Measurements from ENCODE around the gene QSER1. TPM values are rescaled to one million over a fixed set of nuclear protein-coding genes. Genes with fewer than 3 reads are reported as not detected.
"Not testable (repeated sequence)": the region's sequence is repeated elsewhere in the genome, so short reads cannot be mapped to it uniquely, and the experiment has no call there.

QSER1 gene
- total RNA-seq, 2 donors from 2014 or later: 18.6 to 22.8 TPM

DNA sequence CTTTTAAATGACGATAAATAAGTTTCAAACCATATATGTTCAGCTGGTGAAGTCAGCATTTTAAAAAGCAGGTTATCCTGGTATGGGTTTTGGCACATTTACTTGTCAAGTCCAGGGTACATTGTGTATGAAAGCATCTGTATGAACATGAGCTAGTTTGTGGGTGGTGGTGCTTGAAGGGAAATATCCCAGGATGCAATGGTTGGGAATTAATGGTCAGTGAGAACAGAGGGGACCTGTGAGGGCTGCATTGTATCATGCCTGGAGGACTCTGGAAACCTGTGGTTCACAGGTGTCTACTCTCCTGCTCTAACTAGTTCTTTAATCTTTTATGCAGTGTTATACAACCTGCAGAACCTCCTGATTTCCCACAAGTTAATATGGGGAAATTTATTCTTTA lies 128.9 kb downstream of the QSER1 start:
- intact Hi-C loops (cut with DNase I, micrococcal nuclease): no loop called here
- no peak for ATAC-seq

DNA sequence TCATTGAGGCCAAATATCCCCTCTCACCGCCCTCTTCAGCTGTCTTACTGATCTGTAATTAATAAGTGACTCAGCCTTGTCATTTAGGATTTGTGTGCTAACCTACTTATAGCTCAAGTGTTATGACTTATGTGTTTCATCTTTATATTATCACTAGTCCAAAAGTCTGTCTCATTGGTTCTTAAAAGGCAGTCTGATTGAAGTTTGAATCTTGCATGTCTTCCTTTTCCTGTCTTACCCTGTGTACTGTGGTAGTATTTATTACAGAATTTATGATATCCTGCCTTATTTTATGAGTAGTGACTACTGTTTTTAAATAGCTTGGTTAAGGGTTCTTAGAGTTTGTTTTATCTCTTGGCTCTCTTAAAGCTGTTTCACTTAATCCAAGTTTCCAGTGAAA lies 129.3 kb downstream of the QSER1 start:
- intact Hi-C loops (cut with DNase I, micrococcal nuclease): no loop called here
- no peak for DNase-seq

More for the DNA sequence above, 128.9 kb downstream of the QSER1 start:
- no peak for DNase-seq

DNA sequence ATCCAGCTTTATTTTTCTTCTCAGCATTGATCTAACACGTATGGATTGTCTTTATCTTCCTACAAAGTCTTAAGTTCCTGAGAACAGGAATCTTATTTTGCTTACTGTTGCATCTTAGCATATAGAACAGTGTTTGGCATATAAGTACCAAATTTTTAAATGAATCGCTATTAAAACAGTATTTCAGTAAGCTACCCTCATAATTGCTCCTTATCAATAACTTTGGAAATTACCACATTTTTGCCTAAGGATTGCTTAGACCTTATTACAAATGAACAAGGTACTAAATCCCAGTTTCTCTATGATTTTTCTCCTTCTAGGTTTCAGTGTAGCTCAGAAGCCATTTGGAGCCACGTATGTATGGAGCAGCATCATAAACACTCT lies 132.7 kb downstream of the QSER1 start:
- ATAC-seq: no peak
- intact Hi-C loops (cut with DNase I, micrococcal nuclease): no loop called here

More for the DNA sequence above, 129.3 kb downstream of the QSER1 start:
- peak; percentile 61 for ATAC-seq

DNA sequence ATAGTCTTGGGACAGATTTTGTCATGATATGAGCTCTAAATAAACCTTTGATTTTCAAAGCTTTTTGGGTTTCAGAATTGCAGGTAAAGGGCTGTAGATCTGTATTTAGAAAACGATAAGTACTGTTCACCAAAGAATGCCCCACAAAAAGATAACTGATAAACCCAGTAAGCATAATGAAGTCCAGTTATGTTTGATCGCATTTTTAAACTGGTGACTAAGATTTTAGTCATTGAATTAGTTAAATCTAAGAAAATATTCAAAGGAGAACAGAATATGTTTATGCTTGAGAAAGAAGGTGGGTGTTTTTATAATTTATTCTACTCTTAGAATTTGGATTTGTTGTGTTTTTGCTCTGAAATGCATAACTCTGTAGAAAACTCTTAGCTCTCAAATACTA lies 134.6 kb downstream of the QSER1 start:
- intact Hi-C loops (cut with DNase I, micrococcal nuclease): no loop called here
- DNase-seq (no peak), ATAC-seq (no peak)

More for the DNA sequence above, 132.7 kb downstream of the QSER1 start:
- no peak for DNase-seq

DNA sequence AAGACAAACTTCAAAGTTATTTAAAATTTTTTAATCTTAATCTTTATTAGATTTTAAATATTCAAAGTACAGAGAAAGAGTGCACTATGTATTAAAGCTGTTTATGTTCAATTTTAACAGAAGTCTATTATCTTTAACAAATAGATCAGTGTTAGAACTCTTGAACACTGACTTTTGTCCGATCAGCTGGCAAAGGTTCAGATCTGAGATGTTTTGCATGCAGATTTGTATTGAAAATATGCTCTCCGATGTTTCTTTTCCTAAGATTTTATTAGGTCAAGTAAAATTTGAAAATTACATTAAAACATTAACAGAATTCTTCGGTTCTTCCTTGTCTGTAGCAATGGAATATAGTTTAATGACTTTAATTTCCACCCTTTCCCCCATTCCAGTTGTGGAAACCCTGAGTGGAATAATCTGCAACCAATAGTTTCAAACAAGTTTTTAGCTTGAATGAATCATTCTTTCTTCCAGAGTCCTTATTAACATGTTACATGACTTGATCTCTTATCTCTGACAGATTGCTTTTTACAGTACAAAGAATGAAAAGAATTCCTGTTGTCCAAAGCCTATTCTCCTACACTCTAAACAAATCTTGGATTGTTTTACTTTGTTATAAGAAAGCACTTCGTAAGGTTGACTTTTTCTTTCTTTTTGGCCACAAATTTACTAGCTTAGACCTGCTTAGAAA lies 135.4 kb downstream of the QSER1 start:
- DNase-seq: no peak
- no peak for ATAC-seq
- intact Hi-C loops (cut with DNase I, micrococcal nuclease): no loop called here

DNA sequence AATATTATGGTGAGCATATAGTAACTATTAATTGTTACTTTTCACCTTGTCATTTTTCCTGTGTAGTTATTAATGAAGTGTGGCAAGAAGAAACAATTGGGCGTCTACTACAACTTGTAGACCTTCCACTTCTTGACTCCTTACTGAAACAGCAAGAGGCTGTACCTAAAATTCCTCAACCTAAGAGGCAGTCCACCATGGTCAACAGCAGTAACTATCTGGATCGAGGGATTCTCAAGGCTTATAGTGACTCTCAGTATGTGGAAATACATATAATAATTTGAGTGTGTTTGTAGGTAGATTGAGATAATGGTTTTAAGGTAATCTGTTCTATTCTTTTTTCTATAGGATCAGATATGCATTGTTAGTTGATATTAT lies 135.9 kb downstream of the QSER1 start:
- DNase-seq (no peak), ATAC-seq (no peak)
- intact Hi-C loops (cut with DNase I, micrococcal nuclease): no loop called here

DNA sequence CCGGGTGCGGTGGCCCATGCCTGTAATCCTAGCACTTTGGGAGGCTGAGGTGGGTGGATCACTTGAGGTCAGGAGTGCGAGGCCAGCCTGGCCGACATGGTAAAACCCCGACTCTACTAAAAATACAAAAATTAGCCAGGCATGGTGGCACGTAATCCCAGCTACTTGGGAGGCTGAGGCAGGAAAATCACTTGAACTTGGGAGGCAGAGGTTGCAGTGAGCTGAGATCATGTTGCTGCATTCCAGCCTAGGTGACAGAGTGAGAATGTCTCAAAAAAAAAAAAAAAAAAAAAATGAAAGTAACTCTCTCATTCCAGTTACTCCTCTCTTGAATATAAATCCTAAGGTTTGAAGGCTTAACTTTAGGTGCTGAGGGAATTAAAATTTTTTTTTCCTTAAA lies 136.6 kb downstream of the QSER1 start:
- DNase-seq; intact Hi-C loops (cut with DNase I, micrococcal nuclease); ATAC-seq: not testable (repeated sequence)

Other genes starting within 250 kb of the QSER1 start
- not detected for gene CCDC73, start 98.1 kb upstream of the QSER1 start, total RNA-seq
- 10 to 100 TPM; 15.8 to 19.0 TPM for gene PRRG4, start 62.9 kb upstream of the QSER1 start, total RNA-seq
- gene DEPDC7, start 123.1 kb downstream of the QSER1 start, total RNA-seq: 1 to 10 TPM; 8.3 to 8.6 TPM
- 10 to 100 TPM; 30.7 to 32.9 TPM for gene TCP11L1, start 146.8 kb downstream of the QSER1 start, total RNA-seq

Data from left colon (tissue), 2 donors.